WTC11 (cell line): Measurements from ENCODE around the gene CLRN3. TPM values are rescaled to one million over a fixed set of nuclear protein-coding genes. Genes with fewer than 3 reads are reported as not detected.

Source experiments
- ATAC-seq: fragments of 200-7000 bp; cut with Tn5 transposase; 2 replicates; pipeline ENCODE4 v1.10.0; 2021; ENCODE audit warnings: mild to moderate bottlenecking, moderate library complexity
- CTCF ChIA-PET: fragments of 300-600 bp; sonication (Branson Sonifier 250); formaldehyde crosslinking; loops from one replicate; lab custom pipeline; 2021; ENCODE audit warnings: antibody characterized with exemption; lab: Charles Lee
- POLR2A ChIA-PET: fragments of 350-600 bp; sonication (Branson Sonifier 250); formaldehyde crosslinking; loops from one replicate; lab custom pipeline; 2021; ENCODE audit warnings: antibody characterized with exemption; lab: Charles Lee
- DNase-seq: peaks from one replicate; pipeline ENCODE4 v3.0.0; 2021; ENCODE audit warnings: low spot score
- H3K27ac Mint-ChIP-seq: 2 replicates; pipeline ENCODE4 v1.8.0; 2021; ENCODE audit warnings: mixed read lengths
- H3K27me3 Mint-ChIP-seq: 2 replicates; pipeline ENCODE4 v1.8.0; 2021; ENCODE audit warnings: low read depth, mild to moderate bottlenecking, moderate library complexity, mixed read lengths
- H3K36me3 Mint-ChIP-seq: 2 replicates; pipeline ENCODE4 v1.8.0; 2021; ENCODE audit warnings: mixed read lengths
- H3K4me1 Mint-ChIP-seq: 2 replicates; pipeline ENCODE4 v1.8.0; 2022; ENCODE audit warnings: mixed read lengths
- H3K4me3 Mint-ChIP-seq: 2 replicates; pipeline ENCODE4 v1.8.0; 2021; ENCODE audit warnings: mild to moderate bottlenecking, moderate library complexity, mixed read lengths
- H3K9me3 Mint-ChIP-seq: 2 replicates; pipeline ENCODE4 v1.8.0; 2021; ENCODE audit warnings: mixed read lengths
- AFF4 ChIP-seq: sonication (generic); formaldehyde crosslinking; IDR thresholded peaks from 2 replicates; pipeline ENCODE4 v1.8.1; 2023; ENCODE audit warnings: mild to moderate bottlenecking, missing genetic modification reagents, borderline replicate concordance
- ATF3 ChIP-seq: sonication (generic); formaldehyde crosslinking; conservative IDR thresholded peaks from 2 replicates; pipeline ENCODE4 v1.8.1; 2022; ENCODE audit warnings: mild to moderate bottlenecking, missing genetic modification reagents
- CTCF ChIP-seq: fragments of 200-600 bp; IDR thresholded peaks from 2 replicates; pipeline ENCODE4 v1.8.0; 2022; ENCODE audit warnings: antibody characterized with exemption
- EMX1 ChIP-seq: fragments of 250-450 bp; sonication (Bioruptor Pico); IDR thresholded peaks from 2 replicates; pipeline ENCODE4 v1.8.0; 2021; ENCODE audit warnings: mild to moderate bottlenecking
- ERG ChIP-seq: fragments of 250-450 bp; sonication (Bioruptor Pico); IDR thresholded peaks from 2 replicates; pipeline ENCODE4 v1.8.0; 2021; ENCODE audit warnings: mild to moderate bottlenecking
- IRF2 ChIP-seq: sonication (generic); formaldehyde crosslinking; IDR thresholded peaks from 2 replicates; pipeline ENCODE4 v1.8.0; 2022; ENCODE audit warnings: low read depth, missing genetic modification reagents, borderline replicate concordance
- NFATC4 ChIP-seq: fragments of 250-450 bp; sonication (Bioruptor Pico); IDR thresholded peaks from 2 replicates; pipeline ENCODE4 v1.9.0; 2021; ENCODE audit warnings: mild to moderate bottlenecking
- NFE2L1 ChIP-seq: sonication (generic); formaldehyde crosslinking; IDR thresholded peaks from 2 replicates; pipeline ENCODE4 v1.8.1; 2023; ENCODE audit warnings: missing genetic modification reagents
- NR1H2 ChIP-seq: sonication (generic); formaldehyde crosslinking; IDR thresholded peaks from 2 replicates; pipeline ENCODE4 v1.9.0; 2021; ENCODE audit warnings: mild to moderate bottlenecking, moderate library complexity, missing genetic modification reagents
- NR3C1 ChIP-seq: sonication (generic); formaldehyde crosslinking; conservative IDR thresholded peaks from 2 replicates; pipeline ENCODE4 v1.8.1; 2023; ENCODE audit warnings: low read depth, mild to moderate bottlenecking, missing genetic modification reagents
- TEAD4 ChIP-seq: sonication (generic); formaldehyde crosslinking; IDR thresholded peaks from 2 replicates; pipeline ENCODE4 v1.8.0; 2022; ENCODE audit warnings: mild to moderate bottlenecking, missing genetic modification reagents
- ZBTB21 ChIP-seq: sonication (generic); formaldehyde crosslinking; IDR thresholded peaks from 2 replicates; pipeline ENCODE4 v1.8.1; 2023; ENCODE audit warnings: mild to moderate bottlenecking, missing genetic modification reagents, borderline replicate concordance
- ZNF121 ChIP-seq: sonication (generic); formaldehyde crosslinking; IDR thresholded peaks from 2 replicates; pipeline ENCODE4 v1.8.0; 2023; ENCODE audit warnings: missing genetic modification reagents
- ZNF219 ChIP-seq: sonication (generic); formaldehyde crosslinking; IDR thresholded peaks from 2 replicates; pipeline ENCODE4 v1.8.0; 2023; ENCODE audit warnings: missing genetic modification reagents, mild to moderate bottlenecking, borderline replicate concordance
- ZNF425 ChIP-seq: fragments of 250-450 bp; sonication (Bioruptor Pico); conservative IDR thresholded peaks from 2 replicates; pipeline ENCODE4 v1.9.0; 2021; ENCODE audit warnings: mild to moderate bottlenecking
- ZNF671 ChIP-seq: fragments of 250-450 bp; sonication (Bioruptor Pico); IDR thresholded peaks from 2 replicates; pipeline ENCODE4 v1.8.0; 2021; ENCODE audit warnings: mild to moderate bottlenecking
- total RNA-seq: library from RNA; stranded (reverse); gene quantifications from 3 replicates; pipeline ENCODE4 v1.2.3, GENCODE V29; 2021
- TF ChIP-seq, protein P1 (sequence below): sonication (generic); formaldehyde crosslinking; IDR thresholded peaks from 2 replicates; pipeline ENCODE4 v1.8.1; 2023; ENCODE audit warnings: mild to moderate bottlenecking, missing genetic modification reagents, moderate library complexity
- TF ChIP-seq, protein P2 (sequence below): sonication (generic); formaldehyde crosslinking; IDR thresholded peaks from 2 replicates; pipeline ENCODE4 v1.8.1; 2022; ENCODE audit warnings: missing genetic modification reagents, borderline replicate concordance

The CLRN3 gene
- total RNA-seq, 1 experiment from 2014 or later = not detected

GRCh38 chr10:127919418-127920271 lies 26.9 kb upstream of the CLRN3 start:
- ATAC-seq (peak; percentile 88), DNase-seq (peak; percentile 26)
- ChIA-PET POLR2A (no interaction called here), CTCF (interaction anchor here (0.8 to 1.6 kb wide), 2 partner anchors 13 to 22 kb away, joined by 3 to 6 read pairs; partner anchors contain the start of gene PTPRE)
- Mint-ChIP-seq H3K27ac (no peak overlapping the region), H3K36me3 (no peaks in the 10 kb centered on the region), H3K4me1 (peaks cover 4% of the 10 kb centered on the region; the same call in 1 of the 2 replicates), H3K9me3 (no peaks in the 10 kb centered on the region), H3K4me3 (no peak overlapping the region), H3K27me3 (no peaks in the 10 kb centered on the region)
- no peak for TF ChIP-seq ZBTB21 (CRISPR knock-in tag)
- no peak for TF ChIP-seq ZNF425 (CRISPR knock-in tag)

- no peaks in the 10 kb centered on the region for H3K36me3 Mint-ChIP-seq
- no peak overlapping the region for H3K4me3 Mint-ChIP-seq
- ChIA-PET CTCF (no interaction called here), POLR2A (no interaction called here)
- no peak for DNase-seq
- H3K9me3 Mint-ChIP-seq = no peaks in the 10 kb centered on the region
- no peaks in the 10 kb centered on the region for H3K27me3 Mint-ChIP-seq
- ATAC-seq = no peak
- peaks cover 4% of the 10 kb centered on the region; the same call in 1 of the 2 replicates for H3K4me1 Mint-ChIP-seq
- TF ChIP-seq NFE2L1 (CRISPR knock-in tag) (no peak), NR3C1 (CRISPR knock-in tag) (no peak), TEAD4 (CRISPR knock-in tag) (no peak), AFF4 (CRISPR knock-in tag) (no peak)
- TF ChIP-seq, protein P1, sequence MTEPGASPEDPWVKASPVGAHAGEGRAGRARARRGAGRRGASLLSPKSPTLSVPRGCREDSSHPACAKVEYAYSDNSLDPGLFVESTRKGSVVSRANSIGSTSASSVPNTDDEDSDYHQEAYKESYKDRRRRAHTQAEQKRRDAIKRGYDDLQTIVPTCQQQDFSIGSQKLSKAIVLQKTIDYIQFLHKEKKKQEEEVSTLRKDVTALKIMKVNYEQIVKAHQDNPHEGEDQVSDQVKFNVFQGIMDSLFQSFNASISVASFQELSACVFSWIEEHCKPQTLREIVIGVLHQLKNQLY (CRISPR knock-in tag) = no peak
- no peak overlapping the region for H3K27ac Mint-ChIP-seq
Observed at GRCh38 chr10:127918572-127918971, 25.8 kb upstream of the CLRN3 start.

DNA sequence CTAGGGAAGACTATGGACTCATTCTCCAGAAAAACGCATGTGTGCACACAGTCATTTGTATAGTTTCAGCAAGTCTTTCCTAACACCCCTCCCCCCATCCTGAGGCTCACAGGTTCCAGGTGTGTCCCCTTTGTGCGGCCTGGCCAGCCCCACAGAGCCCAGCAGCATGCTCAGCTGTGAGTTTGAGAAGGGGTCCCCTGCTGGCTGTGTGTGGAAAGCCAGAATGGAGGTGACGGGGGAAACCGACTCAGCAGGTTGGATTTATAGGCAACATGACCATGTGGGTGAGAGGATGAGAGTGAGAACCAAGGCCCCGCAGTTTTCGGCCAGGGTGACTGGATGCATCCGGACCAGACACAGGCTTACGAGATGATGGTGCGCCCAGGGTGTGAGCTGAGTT lies 24.1 kb upstream of the CLRN3 start:
- Mint-ChIP-seq H3K4me3 (no peak overlapping the region), H3K27me3 (no peaks in the 10 kb centered on the region), H3K27ac (no peak overlapping the region), H3K9me3 (no peaks in the 10 kb centered on the region), H3K4me1 (peaks cover 4% of the 10 kb centered on the region; the same call in 1 of the 2 replicates), H3K36me3 (no peaks in the 10 kb centered on the region)
- ChIA-PET POLR2A (no interaction called here), CTCF (interaction anchor here (0.6 to 1.7 kb wide), 5 partner anchors 10 to 236 kb away, joined by 3 to 7 read pairs (median 4); partner anchors contain the start of gene PTPRE)
- ATAC-seq (peak; percentile 80), DNase-seq (peak; percentile 40)
- TF ChIP-seq EMX1 (CRISPR knock-in tag) (no peak), ATF3 (CRISPR knock-in tag) (no peak), NFATC4 (CRISPR knock-in tag) (no peak), CTCF (no peak), IRF2 (no peak), NR1H2 (CRISPR knock-in tag) (no peak), ZNF671 (CRISPR knock-in tag) (no peak), ZNF121 (CRISPR knock-in tag) (no peak), ZNF219 (CRISPR knock-in tag) (no peak), ERG (CRISPR knock-in tag) (no peak)
- TF ChIP-seq, protein P2, sequence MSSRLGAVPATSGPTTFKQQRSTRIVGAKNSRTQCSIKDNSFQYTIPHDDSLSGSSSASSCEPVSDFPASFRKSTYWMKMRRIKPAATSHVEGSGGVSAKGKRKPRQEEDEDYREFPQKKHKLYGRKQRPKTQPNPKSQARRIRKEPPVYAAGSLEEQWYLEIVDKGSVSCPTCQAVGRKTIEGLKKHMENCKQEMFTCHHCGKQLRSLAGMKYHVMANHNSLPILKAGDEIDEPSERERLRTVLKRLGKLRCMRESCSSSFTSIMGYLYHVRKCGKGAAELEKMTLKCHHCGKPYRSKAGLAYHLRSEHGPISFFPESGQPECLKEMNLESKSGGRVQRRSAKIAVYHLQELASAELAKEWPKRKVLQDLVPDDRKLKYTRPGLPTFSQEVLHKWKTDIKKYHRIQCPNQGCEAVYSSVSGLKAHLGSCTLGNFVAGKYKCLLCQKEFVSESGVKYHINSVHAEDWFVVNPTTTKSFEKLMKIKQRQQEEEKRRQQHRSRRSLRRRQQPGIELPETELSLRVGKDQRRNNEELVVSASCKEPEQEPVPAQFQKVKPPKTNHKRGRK (CRISPR knock-in tag) = no peak
